PC-3 (cell line): ENCODE measurements around the gene CNBD2. TPM values are rescaled to one million over a fixed set of nuclear protein-coding genes. Genes with fewer than 3 reads are reported as not detected.
"Not testable (repeated sequence)": the region's sequence is repeated elsewhere in the genome, so short reads cannot be mapped to it uniquely, and the experiment has no call there.

Experiments
- ATAC-seq: fragments of 200-7000 bp; cut with Tn5 transposase; 2 replicates; pipeline ENCODE4 v1.9.1; 2020; ENCODE audit warnings: mild to moderate bottlenecking, moderate library complexity
- BruUV-seq: library from RNA; stranded (reverse); fragments of 400-500 nt; replicated peaks from 2 replicates; lab custom pipeline; 2021; lab: Mats Ljungman, UMichigan
- CTCF ChIA-PET: fragments of 300-600 bp; sonication (Branson Sonifier 250); formaldehyde crosslinking; loops from one replicate; lab custom pipeline; 2022; ENCODE audit warnings: antibody characterized with exemption; lab: Charles Lee
- POLR2A ChIA-PET: fragments of 300-600 bp; sonication (Branson Sonifier 250); formaldehyde crosslinking; loops from one replicate; lab custom pipeline; 2022; ENCODE audit warnings: antibody characterized with exemption; ENCODE audit not compliant: unreplicated experiment; lab: Charles Lee
- DNase-seq: peaks from one replicate; pipeline ENCODE4 v3.0.0-alpha.2; 2015
- H2AFZ ChIP-seq: fragments of 300-600 bp; sonication (generic); 2 replicates; pipeline ENCODE4 v1.6.0; 2016; ENCODE audit warnings: antibody characterized with exemption, low read length
- H3F3A ChIP-seq: fragments of 300-600 bp; sonication (generic); one replicate; pipeline ENCODE4 v1.6.0; 2017; ENCODE audit warnings: antibody characterized with exemption, low read length, control low read depth, mild to moderate bottlenecking; ENCODE audit not compliant: unreplicated experiment
- H3K27ac ChIP-seq: fragments of 300-600 bp; sonication (generic); 2 replicates; pipeline ENCODE4 v1.5.1; 2016; ENCODE audit warnings: mild to moderate bottlenecking, low read length
- H3K27me3 ChIP-seq: fragments of 300-600 bp; sonication (generic); 2 replicates; pipeline ENCODE4 v1.6.1; 2016; ENCODE audit warnings: low read length, mixed read lengths
- H3K36me3 ChIP-seq: fragments of 300-600 bp; sonication (generic); 2 replicates; pipeline ENCODE4 v1.6.1; 2016; ENCODE audit warnings: low read depth, mixed run types, low read length, mixed read lengths
- H3K4me1 ChIP-seq: fragments of 300-600 bp; sonication (generic); 2 replicates; pipeline ENCODE4 v1.5.1; 2016; ENCODE audit warnings: low read length; ENCODE audit not compliant: insufficient read depth
- H3K4me2 ChIP-seq: fragments of 300-600 bp; sonication (generic); 2 replicates; pipeline ENCODE4 v1.6.0; 2016; ENCODE audit warnings: low read length
- H3K4me3 ChIP-seq: fragments of 300-600 bp; sonication (generic); 2 replicates; pipeline ENCODE4 v1.5.1; 2016; ENCODE audit warnings: mild to moderate bottlenecking, low read length, mixed read lengths
- H3K79me2 ChIP-seq: fragments of 300-600 bp; sonication (generic); 2 replicates; pipeline ENCODE4 v1.6.1; 2017; ENCODE audit warnings: low read length, mixed read lengths
- H3K9ac ChIP-seq: fragments of 300-600 bp; sonication (generic); 2 replicates; pipeline ENCODE4 v1.6.0; 2016; ENCODE audit warnings: mild to moderate bottlenecking, low read length
- H3K9me2 ChIP-seq: fragments of 300-600 bp; sonication (generic); replicated peaks from 2 replicates; pipeline ENCODE4 v1.6.1; 2016; ENCODE audit warnings: mixed run types, low read length, mixed read lengths
- H3K9me3 ChIP-seq: fragments of 300-600 bp; sonication (generic); 2 replicates; pipeline ENCODE4 v1.6.1; 2016; ENCODE audit warnings: low read length, mixed read lengths
- H4K20me1 ChIP-seq: fragments of 300-600 bp; sonication (generic); 2 replicates; pipeline ENCODE4 v1.6.1; 2016; ENCODE audit warnings: low read length, mixed read lengths
- CTCF ChIP-seq: fragments of 300-600 bp; sonication (generic); conservative IDR thresholded peaks from 2 replicates; pipeline ENCODE4 v1.5.1; 2017; ENCODE audit warnings: antibody characterized with exemption, low read depth, mild to moderate bottlenecking, low read length
- EZH2 ChIP-seq: fragments of 300-600 bp; sonication (generic); IDR thresholded peaks from one replicate; pipeline ENCODE4 v1.6.1; 2017; ENCODE audit warnings: antibody characterized with exemption, mild to moderate bottlenecking, low read length; ENCODE audit not compliant: unreplicated experiment
- EZH2phosphoT487 ChIP-seq: fragments of 300-600 bp; sonication (generic); IDR thresholded peaks from 2 replicates; pipeline ENCODE4 v1.6.1; 2018; ENCODE audit warnings: mild to moderate bottlenecking, antibody characterized with exemption, low read length, borderline replicate concordance
- intact Hi-C: fragments of 100-400 bp; cut with micrococcal nuclease; formaldehyde crosslinking; loops from 2 replicates; pipeline ENCODE4 v1.9.0; 2023
- total RNA-seq: library from RNA; depleted of rRNA; stranded (reverse); fragments of >200 nt; gene quantifications from 2 replicates; pipeline ENCODE4 v1.2.3, GENCODE V29; 2014

CNBD2 gene
- total RNA-seq, 1 experiment from 2014 or later: 6.6 TPM

GRCh38 chr20:35994994-35995453 lies 26.6 kb downstream of the CNBD2 start:
- Histone ChIP-seq H3F3A (no peaks in the 10 kb centered on the region), H3K27me3 (no peaks in the 10 kb centered on the region), H3K4me1 (no peaks in the 10 kb centered on the region), H4K20me1 (no peaks in the 10 kb centered on the region), H3K79me2 (no peaks in the 10 kb centered on the region), H3K4me3 (no peak overlapping the region), H2AFZ (peak overlapping the region; percentile 64; the same call in 1 of the 2 replicates), H3K36me3 (no peaks in the 10 kb centered on the region), H3K9me2 (no peaks in the 10 kb centered on the region), H3K27ac (no peak overlapping the region), H3K9ac (no peak overlapping the region), H3K9me3 (no peaks in the 10 kb centered on the region), H3K4me2 (no peak overlapping the region)
- BruUV-seq: no TSS peak
- POLR2A ChIA-PET: no interaction called here
- TF ChIP-seq CTCF (peak; percentile 94), EZH2 (no peak)
- intact Hi-C loops: loop anchor here (1.0 to 5.0 kb wide), 2 partner anchors 42 to 143 kb away; no protein-coding TSS in a partner anchor
- CTCF ChIA-PET: interaction anchor here (0.6 to 2.1 kb wide), 8 partner anchors 40 to 148 kb away, joined by 3 to 51 read pairs (median 3); partner anchors contain the start of gene SCAND1
- peak; percentile 93 for ATAC-seq
- DNase-seq: peak; percentile 90

GRCh38 chr20:35996492-35996891 lies 28.1 kb downstream of the CNBD2 start:
- ATAC-seq, H3K27me3 ChIP-seq, H3K4me2 ChIP-seq, CTCF ChIA-PET, POLR2A ChIA-PET, BruUV-seq, H3K9ac ChIP-seq, H2AFZ ChIP-seq, H3K4me3 ChIP-seq, H3K4me1 ChIP-seq, H3K27ac ChIP-seq, H3K9me2 ChIP-seq, H3K9me3 ChIP-seq, H3K79me2 ChIP-seq, DNase-seq, H4K20me1 ChIP-seq, H3F3A ChIP-seq, H3K36me3 ChIP-seq: not testable (repeated sequence)
- intact Hi-C loops: loop anchor here (5.0 kb wide), 1 partner anchor 41 kb away; no protein-coding TSS in a partner anchor

- H3K36me3 ChIP-seq, H4K20me1 ChIP-seq, H3K79me2 ChIP-seq, H3K9me2 ChIP-seq, H3K4me3 ChIP-seq, H3K4me2 ChIP-seq, BruUV-seq, H2AFZ ChIP-seq, CTCF ChIA-PET, H3F3A ChIP-seq, H3K9ac ChIP-seq, DNase-seq, H3K9me3 ChIP-seq, ATAC-seq, POLR2A ChIA-PET, H3K4me1 ChIP-seq, H3K27me3 ChIP-seq, H3K27ac ChIP-seq, intact Hi-C loops: not testable (repeated sequence)
These were observed 32.9 kb downstream of the CNBD2 start for GRCh38 chr20:36001331-36001730.

- no peaks in the 10 kb centered on the region for H3K79me2 ChIP-seq
- TF ChIP-seq EZH2phosphoT487 (no peak), EZH2 (no peak), CTCF (no peak)
- no peaks in the 10 kb centered on the region for H3F3A ChIP-seq
- no TSS peak for BruUV-seq
- no peaks in the 10 kb centered on the region for H3K9me2 ChIP-seq
- ATAC-seq (no peak), DNase-seq (no peak)
- no peak overlapping the region for H3K27ac ChIP-seq
- H3K36me3 ChIP-seq: no peaks in the 10 kb centered on the region
- ChIA-PET CTCF (no interaction called here), POLR2A (interaction anchor here (0.5 kb wide), 1 partner anchor 43 kb away, joined by 9 read pairs; no protein-coding TSS in a partner anchor)
- H2AFZ ChIP-seq: no peak overlapping the region
- no peak overlapping the region for H3K4me3 ChIP-seq
- H3K4me1 ChIP-seq: no peaks in the 10 kb centered on the region
- H3K9ac ChIP-seq: no peak overlapping the region
- no peaks in the 10 kb centered on the region for H3K9me3 ChIP-seq
- H3K27me3 ChIP-seq: no peaks in the 10 kb centered on the region
- intact Hi-C loops: no loop called here
- no peaks in the 10 kb centered on the region for H4K20me1 ChIP-seq
- H3K4me2 ChIP-seq: no peak overlapping the region
These were observed 34.5 kb downstream of the CNBD2 start for GRCh38 chr20:36002855-36003254.
